HepG2 (cell line): ENCODE results near the gene GPN1. TPM values are rescaled to one million over a fixed set of nuclear protein-coding genes. Genes with fewer than 3 reads are reported as not detected.

ENCODE experiments used
- CBFB ChIP-seq: sonication (generic); formaldehyde crosslinking; IDR thresholded peaks from 2 replicates; pipeline ENCODE4 v1.4.0; 2020; ENCODE audit warnings: missing genetic modification reagents
- CENPBD1 ChIP-seq: sonication (generic); formaldehyde crosslinking; IDR thresholded peaks from 2 replicates; pipeline ENCODE4 v1.8.0; 2022; ENCODE audit warnings: missing genetic modification reagents, low read depth, mild to moderate bottlenecking, borderline replicate concordance
- GPBP1L1 ChIP-seq: sonication (generic); formaldehyde crosslinking; IDR thresholded peaks from 2 replicates; pipeline ENCODE4 v1.5.0; 2020; ENCODE audit warnings: mild to moderate bottlenecking, missing genetic modification reagents
- GTF2F1 ChIP-seq: fragments of 150-350 bp; IDR thresholded peaks from 2 replicates; pipeline ENCODE4 v1.6.1; 2014; ENCODE audit warnings: low read length
- HNRNPK ChIP-seq: fragments of 200-400 bp; formaldehyde crosslinking; IDR thresholded peaks from 2 replicates; pipeline ENCODE4 v1.6.1; 2018; ENCODE audit warnings: low read length, low read depth, moderate library complexity, mild to moderate bottlenecking; ENCODE audit not compliant: poor library complexity, severe bottlenecking
- HNRNPLL ChIP-seq: fragments of 200-400 bp; formaldehyde crosslinking; IDR thresholded peaks from 2 replicates; pipeline ENCODE4 v1.6.1; 2017; ENCODE audit warnings: mild to moderate bottlenecking, low read depth, low read length; ENCODE audit not compliant: poor library complexity, severe bottlenecking
- HOXD1 ChIP-seq: sonication (generic); formaldehyde crosslinking; IDR thresholded peaks from 2 replicates; pipeline ENCODE4 v1.5.0; 2020; ENCODE audit warnings: missing genetic modification reagents
- IKZF5 ChIP-seq: IDR thresholded peaks from 2 replicates; pipeline ENCODE4 v1.6.1; 2018; ENCODE audit warnings: missing genetic modification reagents, mild to moderate bottlenecking, missing compliant biosample characterization
- JUND ChIP-seq: sonication (generic); formaldehyde crosslinking; IDR thresholded peaks from 2 replicates; pipeline ENCODE4 v1.8.0; 2022; ENCODE audit warnings: mild to moderate bottlenecking, missing genetic modification reagents
- NFYC ChIP-seq: IDR thresholded peaks from 2 replicates; pipeline ENCODE4 v1.6.1; 2016; ENCODE audit warnings: missing genetic modification reagents, missing compliant biosample characterization
- SKIL ChIP-seq: sonication (generic); formaldehyde crosslinking; IDR thresholded peaks from 2 replicates; pipeline ENCODE4 v1.8.0; 2022; ENCODE audit warnings: missing genetic modification reagents, mild to moderate bottlenecking, moderate library complexity, borderline replicate concordance
- ZBTB4 ChIP-seq: sonication (generic); formaldehyde crosslinking; IDR thresholded peaks from 2 replicates; pipeline ENCODE4 v1.4.0; 2020; ENCODE audit warnings: missing genetic modification reagents, mild to moderate bottlenecking, borderline replicate concordance
- ZFP36 ChIP-seq: fragments of 150-350 bp; IDR thresholded peaks from 2 replicates; pipeline ENCODE4 v1.6.1; 2018; ENCODE audit warnings: borderline replicate concordance, low read length, low read depth; ENCODE audit not compliant: partially characterized antibody
- ZMYM4 ChIP-seq: sonication (generic); formaldehyde crosslinking; IDR thresholded peaks from 2 replicates; pipeline ENCODE4 v1.8.1; 2023; ENCODE audit warnings: mild to moderate bottlenecking, missing genetic modification reagents
- ZNF124 ChIP-seq: sonication (generic); formaldehyde crosslinking; IDR thresholded peaks from 2 replicates; pipeline ENCODE4 v1.4.0; 2020; ENCODE audit warnings: missing genetic modification reagents
- ZNF24 ChIP-seq: fragments of 450-650 bp; IDR thresholded peaks from 2 replicates; pipeline ENCODE4 v1.6.1; 2017; ENCODE audit warnings: antibody characterized with exemption, mild to moderate bottlenecking
- ZNF383 ChIP-seq: sonication (generic); formaldehyde crosslinking; IDR thresholded peaks from 2 replicates; pipeline ENCODE4 v1.4.0; 2020; ENCODE audit warnings: missing genetic modification reagents, mild to moderate bottlenecking, borderline replicate concordance
- ZNF572 ChIP-seq: sonication (generic); formaldehyde crosslinking; IDR thresholded peaks from 2 replicates; pipeline ENCODE4 v1.5.1; 2020; ENCODE audit warnings: mild to moderate bottlenecking, missing genetic modification reagents
- polyA plus RNA-seq, 8 experiments: library from polyadenylated mRNA; depleted of rRNA in 3 of 8; stranded (reverse) in 7 of 8; unstranded in 1 of 8; fragments of >200 nt; fragmentation: Illumina TruSeq in 4 of 8; extraction: Trizol in 4 of 8; gene quantifications; 2 replicates each; pipeline versions ENCODE4 v1.2.1 to v1.2.3, GENCODE V29; 2011 to 2016; ENCODE audit warnings: low read depth in 4 of 8, missing spikeins in 1 of 8, mixed read lengths in 1 of 8; ENCODE audit not compliant: insufficient read depth in 1 of 8
- total RNA-seq, 5 experiments: library from RNA; depleted of rRNA; stranded (reverse); fragments of >200 nt; fragmentation: Illumina TruSeq; extraction: Trizol; gene quantifications; 2 replicates each; pipeline ENCODE4 v1.2.3, GENCODE V29; 2016; ENCODE audit warnings: low read depth in 1 of 5

GPN1 gene
- total and polyA plus RNA-seq, 2 of the 13 experiments (the other 11 are each of a cell fraction or from before 2014, with no cell fraction given) = 54.5 to 62.7 TPM

- TF ChIP-seq NFYC (CRISPR knock-in tag) (0 out of 2 replicates have a peak, but pooled peaks have one; percentile 39), ZBTB4 (CRISPR knock-in tag) (peak; percentile 94; the same call in 1 of the 2 replicates), ZNF124 (0 out of 2 replicates have a peak, but pooled peaks have one; percentile 71), GPBP1L1 (CRISPR knock-in tag) (no peak), ZNF572 (no peak), JUND (CRISPR knock-in tag) (peak; percentile 84), HOXD1 (CRISPR knock-in tag) (peak; percentile 32; the same call in 1 of the 2 replicates), ZMYM4 (CRISPR knock-in tag) (peak; percentile 76), IKZF5 (peak; percentile 92), GTF2F1 (0 out of 2 replicates have a peak, but pooled peaks have one; percentile 44), ZNF24 (no peak), CBFB (CRISPR knock-in tag) (peak; percentile 31; the same call in 1 of the 2 replicates), CENPBD1 (no peak), SKIL (CRISPR knock-in tag) (peak; percentile 24; the same call in 1 of the 2 replicates), HNRNPK (no peak), ZFP36 (no peak), ZNF383 (CRISPR knock-in tag) (no peak), HNRNPLL (peak; percentile 96)
These were observed at the start of gene GPN1, which contains the start of gene CCDC121 (continued) for GRCh38 chr2:27628767-27629709.
